ENCODE results near the gene MACROD1.

MACROD1 gene

GRCh38 chr11:64073542-64073941 lies 92.4 kb downstream of the MACROD1 start:
- no peak for TF ChIP-seq CTCF (IDR thresholded peaks at IDR 0.05; ENCODE audit: poor library complexity, severe bottlenecking)
- Histone ChIP-seq H3K27ac (ENCODE audit: poor library complexity, severe bottlenecking) (no peak overlapping the region), H3K36me3 (ENCODE audit: low read depth) (no peaks in the 10 kb centered on the region), H3K27me3 (ENCODE audit: insufficient read depth, poor library complexity, severe bottlenecking) (no peaks in the 10 kb centered on the region), H3K4me1 (ENCODE audit: insufficient read depth, poor library complexity, severe bottlenecking) (no peaks in the 10 kb centered on the region), H3K9me3 (ENCODE audit: severe bottlenecking) (no peaks in the 10 kb centered on the region), H3K4me3 (ENCODE audit: severe bottlenecking) (no peak overlapping the region)
- DNase-seq (ENCODE audit: low spot score) (no peak), ATAC-seq (ENCODE audit: low read depth) (no peak)

- no peak for TF ChIP-seq CTCF (IDR thresholded peaks at IDR 0.05; ENCODE audit: poor library complexity, severe bottlenecking)
- no peaks in the 10 kb centered on the region for H3K36me3 ChIP-seq (ENCODE audit: low read depth)
- no peaks in the 10 kb centered on the region for H3K27me3 ChIP-seq (ENCODE audit: insufficient read depth, poor library complexity, severe bottlenecking)
- no peak overlapping the region for H3K27ac ChIP-seq (ENCODE audit: poor library complexity, severe bottlenecking)
- no peaks in the 10 kb centered on the region for H3K9me3 ChIP-seq (ENCODE audit: severe bottlenecking)
- DNase-seq (ENCODE audit: low spot score) (no peak), ATAC-seq (ENCODE audit: low read depth) (no peak)
- H3K4me3 ChIP-seq (ENCODE audit: severe bottlenecking), result no peak overlapping the region
- no peaks in the 10 kb centered on the region for H3K4me1 ChIP-seq (ENCODE audit: insufficient read depth, poor library complexity, severe bottlenecking)
Observed at GRCh38 chr11:64072871-64073270, 93.0 kb downstream of the MACROD1 start.

- ATAC-seq (ENCODE audit: low read depth), result no peak
- Histone ChIP-seq H3K4me3 (ENCODE audit: severe bottlenecking) (no peak overlapping the region), H3K27ac (ENCODE audit: poor library complexity, severe bottlenecking) (no peak overlapping the region)
Observed at GRCh38 chr11:64072403-64072802, 93.5 kb downstream of the MACROD1 start.

GRCh38 chr11:64071849-64072248 lies 94.1 kb downstream of the MACROD1 start:
- Histone ChIP-seq H3K27ac (ENCODE audit: poor library complexity, severe bottlenecking) (no peak overlapping the region), H3K9me3 (ENCODE audit: severe bottlenecking) (no peaks in the 10 kb centered on the region), H3K4me1 (ENCODE audit: insufficient read depth, poor library complexity, severe bottlenecking) (no peaks in the 10 kb centered on the region), H3K4me3 (ENCODE audit: severe bottlenecking) (no peak overlapping the region), H3K36me3 (ENCODE audit: low read depth) (no peaks in the 10 kb centered on the region), H3K27me3 (ENCODE audit: insufficient read depth, poor library complexity, severe bottlenecking) (no peaks in the 10 kb centered on the region)
- no peak for ATAC-seq (ENCODE audit: low read depth)
- no peak for TF ChIP-seq CTCF (IDR thresholded peaks at IDR 0.05; ENCODE audit: poor library complexity, severe bottlenecking)
- no peak for DNase-seq (ENCODE audit: low spot score)

More at GRCh38 chr11:64072403-64072802, 93.5 kb downstream of the MACROD1 start:
- no peak for TF ChIP-seq CTCF (IDR thresholded peaks at IDR 0.05; ENCODE audit: poor library complexity, severe bottlenecking)
- Histone ChIP-seq H3K9me3 (ENCODE audit: severe bottlenecking) (no peaks in the 10 kb centered on the region), H3K27me3 (ENCODE audit: insufficient read depth, poor library complexity, severe bottlenecking) (no peaks in the 10 kb centered on the region), H3K4me1 (ENCODE audit: insufficient read depth, poor library complexity, severe bottlenecking) (no peaks in the 10 kb centered on the region), H3K36me3 (ENCODE audit: low read depth) (no peaks in the 10 kb centered on the region)
- DNase-seq (ENCODE audit: low spot score), result no peak

GRCh38 chr11:64070314-64070681 lies 95.6 kb downstream of the MACROD1 start:
- no peak for ATAC-seq (ENCODE audit: low read depth)
- no peak for DNase-seq (ENCODE audit: low spot score)
- no peak overlapping the region for H3K4me3 ChIP-seq (ENCODE audit: severe bottlenecking)
- no peak for TF ChIP-seq CTCF (IDR thresholded peaks at IDR 0.05; ENCODE audit: poor library complexity, severe bottlenecking)
- no peak overlapping the region for H3K27ac ChIP-seq (ENCODE audit: poor library complexity, severe bottlenecking)
- no peaks in the 10 kb centered on the region for H3K4me1 ChIP-seq (ENCODE audit: insufficient read depth, poor library complexity, severe bottlenecking)
- no peaks in the 10 kb centered on the region for H3K9me3 ChIP-seq (ENCODE audit: severe bottlenecking)
- no peaks in the 10 kb centered on the region for H3K27me3 ChIP-seq (ENCODE audit: insufficient read depth, poor library complexity, severe bottlenecking)
- no peaks in the 10 kb centered on the region for H3K36me3 ChIP-seq (ENCODE audit: low read depth)
